ENCODE measurements around the gene LRP2BP. TPM values are rescaled to one million over a fixed set of nuclear protein-coding genes. Genes with fewer than 3 reads are reported as not detected.
A peak's percentile ranks its signal among the peaks of the same experiment; 100 is the strongest.

LRP2BP gene
- total RNA-seq, 2 experiments from 2014 or later = 2.7 to 3.1 TPM

- Histone ChIP-seq H3K36me3 (ENCODE audit: insufficient read depth, low read length) (peaks cover 17% of the 10 kb centered on the region), H3K9me3 (ENCODE audit: control insufficient read depth in 1 of 2, insufficient read depth in 1 of 2, low read length in 2 of 2) (no peaks in the 10 kb centered on the region), H3K4me1 (ENCODE audit: insufficient read depth, low read length) (peaks cover 11% of the 10 kb centered on the region), H3K27ac (ENCODE audit: low read depth in 1 of 2, low read length in 2 of 2) (no peak overlapping the region), H3K4me3 (ENCODE audit: low read length) (no peak overlapping the region), H3K27me3 (ENCODE audit: control insufficient read depth in 1 of 2, insufficient read depth in 2 of 2, low read length in 2 of 2) (no peaks in the 10 kb centered on the region)
- Mint-ChIP-seq H3K27ac (peak overlapping the region; percentile 25), H3K27me3 (no peaks in the 10 kb centered on the region), H3K4me3 (peak overlapping the region; percentile 17), H3K36me3 (ENCODE audit: low read depth) (peaks cover 46% of the 10 kb centered on the region), H3K4me1 (ENCODE audit: low read depth) (peaks cover 17% of the 10 kb centered on the region), H3K9me3 (no peaks in the 10 kb centered on the region)
- intact Hi-C loops (cut with DNase I, micrococcal nuclease) = loop anchor here (1.0 to 10.0 kb wide), 4 partner anchors 27 to 1894 kb away; partner anchors contain the start of genes CFAP97 (in 1 of the 2), CYP4V2 (in 1 of the 2), ING2 (in 1 of the 2) and UFSP2 (in 1 of the 2)
- no peak for DNase-seq
- no peak for ATAC-seq (ENCODE audit: poor library complexity)
- ChIA-PET CTCF (interaction anchor here (0.6 to 1.1 kb wide), 2 partner anchors 27 to 1890 kb away, joined by 3 to 4 read pairs; no protein-coding TSS in a partner anchor), POLR2A (interaction anchor here (4.9 kb wide), 1 partner anchor 27 kb away, joined by 88 read pairs; the partner anchor contains the start of gene UFSP2)
- no peak for TF ChIP-seq CTCF (IDR thresholded peaks at IDR 0.05)
Measured at GRCh38 chr4:185398618-185399017, 2.9 kb upstream of the LRP2BP start.

- peaks cover 9% of the 10 kb centered on the region for H3K36me3 ChIP-seq (ENCODE audit: insufficient read depth, low read length)
- intact Hi-C loops (cut with DNase I, micrococcal nuclease) = loop anchor here (1.0 to 10.0 kb wide), 7 partner anchors 28 to 1892 kb away; partner anchors contain the start of genes CCDC110 (in 1 of the 2), CFAP97 (in 1 of the 2), CYP4V2 (in 1 of the 2) and ING2 (in 1 of the 2)
- DNase-seq (peak in 4 of 14 experiments; percentile 1 to 12 (median 3)), ATAC-seq (ENCODE audit: poor library complexity) (no peak)
- POLR2A ChIA-PET = interaction anchor here (0.7 to 4.9 kb wide), 15 partner anchors 8 to 794 kb away, joined by 3 to 88 read pairs (median 5); partner anchors contain the start of genes CYP4V2, SNX25 and UFSP2
- CTCF ChIA-PET = interaction anchor here (1.8 to 1.9 kb wide), 3 partner anchors 9 to 201 kb away, joined by 4 to 9 read pairs (median 6); partner anchors contain the start of gene UFSP2
- TF ChIP-seq CTCF (IDR thresholded peaks at IDR 0.05) = no peak
- H3K4me1 ChIP-seq (ENCODE audit: insufficient read depth, low read length) = peaks cover 11% of the 10 kb centered on the region
- peak within 1 kb of the TSS; percentile 88 for H3K4me3 ChIP-seq (ENCODE audit: low read length)
- H3K9me3 ChIP-seq (ENCODE audit: control insufficient read depth in 1 of 2, insufficient read depth in 1 of 2, low read length in 2 of 2) = no peaks in the 10 kb centered on the region
- H3K4me3 Mint-ChIP-seq = peak within 1 kb of the TSS; percentile 92
- H3K4me1 Mint-ChIP-seq (ENCODE audit: low read depth) = peaks cover 17% of the 10 kb centered on the region
- H3K27me3 ChIP-seq (ENCODE audit: control insufficient read depth in 1 of 2, insufficient read depth in 2 of 2, low read length in 2 of 2) = no peaks in the 10 kb centered on the region
- no peaks in the 10 kb centered on the region for H3K27me3 Mint-ChIP-seq
- H3K9me3 Mint-ChIP-seq = no peaks in the 10 kb centered on the region
- H3K27ac Mint-ChIP-seq = peak within 1 kb of the TSS; percentile 92
- H3K27ac ChIP-seq (ENCODE audit: low read depth in 1 of 2, low read length in 2 of 2) = peak within 1 kb of the TSS; percentile 93 to 97
- peaks cover 34% of the 10 kb centered on the region for H3K36me3 Mint-ChIP-seq (ENCODE audit: low read depth)
Measured at GRCh38 chr4:185396724-185397385, 1.1 kb upstream of the LRP2BP start, which contains the start of gene ANKRD37. ANKRD37 (plus strand) TSS chr4:185396841; CDS start chr4:185396924, 83 bp downstream.

GRCh38 chr4:185395956-185396723 is 416 bp upstream of the LRP2BP start:
- no peaks in the 10 kb centered on the region for H3K9me3 Mint-ChIP-seq
- CTCF ChIA-PET = interaction anchor here (1.8 to 1.9 kb wide), 3 partner anchors 10 to 202 kb away, joined by 4 to 9 read pairs (median 6); partner anchors contain the start of gene UFSP2
- H3K4me3 Mint-ChIP-seq = peak overlapping the region; percentile 92
- DNase-seq (peak; percentile 88 to 98 (median 96)), ATAC-seq (ENCODE audit: poor library complexity) (peak; percentile 91)
- Histone ChIP-seq H3K4me3 (ENCODE audit: low read length) (peak overlapping the region; percentile 88), H3K9me3 (ENCODE audit: control insufficient read depth in 1 of 2, insufficient read depth in 1 of 2, low read length in 2 of 2) (no peaks in the 10 kb centered on the region), H3K4me1 (ENCODE audit: insufficient read depth, low read length) (peaks cover 11% of the 10 kb centered on the region), H3K27me3 (ENCODE audit: control insufficient read depth in 1 of 2, insufficient read depth in 2 of 2, low read length in 2 of 2) (no peaks in the 10 kb centered on the region), H3K27ac (ENCODE audit: low read depth in 1 of 2, low read length in 2 of 2) (peak overlapping the region; percentile 93 to 97), H3K36me3 (ENCODE audit: insufficient read depth, low read length) (peaks cover 7% of the 10 kb centered on the region)
- peaks cover 27% of the 10 kb centered on the region for H3K36me3 Mint-ChIP-seq (ENCODE audit: low read depth)
- intact Hi-C loops (cut with DNase I, micrococcal nuclease) = loop anchor here (1.0 to 10.0 kb wide), 7 partner anchors 29 to 1891 kb away; partner anchors contain the start of genes CCDC110 (in 1 of the 2), CFAP97 (in 1 of the 2), CYP4V2 (in 1 of the 2) and ING2 (in 1 of the 2)
- TF ChIP-seq CTCF (IDR thresholded peaks at IDR 0.05) = no peak
- peak overlapping the region; percentile 92 for H3K27ac Mint-ChIP-seq
- H3K27me3 Mint-ChIP-seq = no peaks in the 10 kb centered on the region
- POLR2A ChIA-PET = interaction anchor here (0.7 to 4.9 kb wide), 16 partner anchors 9 to 795 kb away, joined by 3 to 88 read pairs (median 6); partner anchors contain the start of genes CYP4V2, SNX25 and UFSP2
- peaks cover 17% of the 10 kb centered on the region for H3K4me1 Mint-ChIP-seq (ENCODE audit: low read depth)

Data from CD4-positive, alpha-beta T cell (primary cell).